Sigmoid colon (tissue), 4 donors: ENCODE data around the gene GPC3.

Source experiments
- CTCF ChIP-seq, 4 experiments: fragments of 450-650 bp in 3 of 4; fragments of 200-600 bp in 1 of 4; IDR thresholded peaks; one replicate each; pipeline ENCODE4 v1.5.1; 2016 to 2019; ENCODE audit warnings: antibody characterized with exemption in 4 of 4, mild to moderate bottlenecking in 3 of 4, moderate library complexity in 2 of 4
- EP300 ChIP-seq, 4 donors: sonication (generic); formaldehyde crosslinking; IDR thresholded peaks; one replicate each; pipeline ENCODE4 v1.6.1; 2017; ENCODE audit warnings: antibody characterized with exemption in 4 of 4
- POLR2A ChIP-seq, 2 donors: fragments of 450-650 bp; IDR thresholded peaks; one replicate each; pipeline ENCODE4 v1.6.1; 2016; ENCODE audit warnings: antibody characterized with exemption in 2 of 2, mild to moderate bottlenecking in 2 of 2, moderate library complexity in 2 of 2

DNA sequence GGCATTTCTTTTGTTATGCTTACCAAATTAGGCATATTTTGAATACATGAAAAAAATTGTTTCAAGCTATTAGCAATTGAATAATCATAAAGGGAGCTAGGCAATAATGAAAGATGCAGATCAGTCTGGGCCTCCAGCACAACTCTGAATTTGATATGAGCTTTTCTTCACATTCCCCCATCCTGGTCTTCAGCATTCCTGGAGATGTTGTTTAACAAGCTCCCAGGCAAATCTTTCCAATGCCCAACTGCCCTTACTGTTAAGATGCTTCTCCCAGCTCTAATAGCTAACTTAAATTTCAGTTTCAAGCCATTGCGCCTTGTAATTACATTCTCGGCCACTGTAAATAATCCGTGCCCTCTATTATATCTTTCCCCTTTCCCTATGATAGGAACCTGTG, 19.2 kb downstream of the GPC3 start:
- TF ChIP-seq CTCF (IDR thresholded peaks at IDR 0.05) (no peak), POLR2A (IDR thresholded peaks at IDR 0.05) (no peak), EP300 (IDR thresholded peaks at IDR 0.05) (no peak)
